ENCODE measurements around the gene LAPTM5. TPM values are rescaled to one million over a fixed set of nuclear protein-coding genes. Genes with fewer than 3 reads are reported as not detected.
A peak's percentile ranks its signal among the peaks of the same experiment; 100 is the strongest.

The LAPTM5 gene
- total RNA-seq, 4 donors from 2014 or later, result 21.1 to 67.8 (median 43.1) TPM

DNA sequence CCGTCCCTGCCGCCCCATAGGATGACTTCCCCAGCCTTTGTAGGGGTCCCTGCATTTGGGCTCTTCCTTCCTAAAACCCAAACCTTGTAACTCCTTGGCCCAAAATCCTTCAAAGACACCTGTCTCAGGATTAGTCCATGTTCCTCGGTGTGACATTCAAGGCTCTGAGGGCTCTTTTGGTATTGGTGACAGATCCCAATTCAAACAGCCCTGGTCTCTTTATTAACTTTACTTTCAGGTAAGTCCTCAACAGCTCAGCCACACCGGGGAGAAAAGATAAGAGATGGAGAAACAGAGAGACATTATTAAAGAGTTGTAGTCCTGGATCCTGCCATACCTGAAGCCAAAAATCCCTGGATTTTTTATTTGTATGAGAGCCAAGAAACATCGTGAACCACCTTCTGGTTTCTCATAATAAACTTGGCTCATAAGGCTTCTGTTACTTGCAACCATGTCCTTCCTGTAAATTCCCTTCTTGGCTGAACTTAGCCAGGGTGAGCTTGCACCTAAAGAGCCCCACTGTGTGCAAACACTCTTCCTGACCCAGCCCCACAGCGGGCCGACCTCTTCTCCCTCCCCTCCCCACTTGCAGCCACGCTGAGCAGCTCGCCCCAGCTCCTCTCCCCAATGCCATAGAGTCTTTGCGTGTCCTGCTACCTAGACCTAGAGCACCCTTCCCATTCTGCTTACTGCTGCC, 26.3 kb downstream of the LAPTM5 start:
- Histone ChIP-seq H3K27ac (peak overlapping the region in 1 of 4 donors; percentile 78), H3K9me3 (no peaks in the 10 kb centered on the region), H3K4me1 (peaks cover 0 to 22% (median 17%) of the 10 kb centered on the region in 4 donors), H3K27me3 (no peaks in the 10 kb centered on the region), H3K4me3 (no peak overlapping the region), H3K36me3 (no peaks in the 10 kb centered on the region)
- no peak for DNase-seq (ENCODE audit: low spot score in 2 of 2)
- WGBS, 2 donors, result 82 to 86% methylated on average over 10 of the region's 10 CpGs
- TF ChIP-seq, protein P1, sequence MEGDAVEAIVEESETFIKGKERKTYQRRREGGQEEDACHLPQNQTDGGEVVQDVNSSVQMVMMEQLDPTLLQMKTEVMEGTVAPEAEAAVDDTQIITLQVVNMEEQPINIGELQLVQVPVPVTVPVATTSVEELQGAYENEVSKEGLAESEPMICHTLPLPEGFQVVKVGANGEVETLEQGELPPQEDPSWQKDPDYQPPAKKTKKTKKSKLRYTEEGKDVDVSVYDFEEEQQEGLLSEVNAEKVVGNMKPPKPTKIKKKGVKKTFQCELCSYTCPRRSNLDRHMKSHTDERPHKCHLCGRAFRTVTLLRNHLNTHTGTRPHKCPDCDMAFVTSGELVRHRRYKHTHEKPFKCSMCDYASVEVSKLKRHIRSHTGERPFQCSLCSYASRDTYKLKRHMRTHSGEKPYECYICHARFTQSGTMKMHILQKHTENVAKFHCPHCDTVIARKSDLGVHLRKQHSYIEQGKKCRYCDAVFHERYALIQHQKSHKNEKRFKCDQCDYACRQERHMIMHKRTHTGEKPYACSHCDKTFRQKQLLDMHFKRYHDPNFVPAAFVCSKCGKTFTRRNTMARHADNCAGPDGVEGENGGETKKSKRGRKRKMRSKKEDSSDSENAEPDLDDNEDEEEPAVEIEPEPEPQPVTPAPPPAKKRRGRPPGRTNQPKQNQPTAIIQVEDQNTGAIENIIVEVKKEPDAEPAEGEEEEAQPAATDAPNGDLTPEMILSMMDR (IDR thresholded peaks at IDR 0.05), result no peak
- TF ChIP-seq POLR2A (IDR thresholded peaks at IDR 0.05) (no peak), EP300 (IDR thresholded peaks at IDR 0.05) (no peak)

DNA sequence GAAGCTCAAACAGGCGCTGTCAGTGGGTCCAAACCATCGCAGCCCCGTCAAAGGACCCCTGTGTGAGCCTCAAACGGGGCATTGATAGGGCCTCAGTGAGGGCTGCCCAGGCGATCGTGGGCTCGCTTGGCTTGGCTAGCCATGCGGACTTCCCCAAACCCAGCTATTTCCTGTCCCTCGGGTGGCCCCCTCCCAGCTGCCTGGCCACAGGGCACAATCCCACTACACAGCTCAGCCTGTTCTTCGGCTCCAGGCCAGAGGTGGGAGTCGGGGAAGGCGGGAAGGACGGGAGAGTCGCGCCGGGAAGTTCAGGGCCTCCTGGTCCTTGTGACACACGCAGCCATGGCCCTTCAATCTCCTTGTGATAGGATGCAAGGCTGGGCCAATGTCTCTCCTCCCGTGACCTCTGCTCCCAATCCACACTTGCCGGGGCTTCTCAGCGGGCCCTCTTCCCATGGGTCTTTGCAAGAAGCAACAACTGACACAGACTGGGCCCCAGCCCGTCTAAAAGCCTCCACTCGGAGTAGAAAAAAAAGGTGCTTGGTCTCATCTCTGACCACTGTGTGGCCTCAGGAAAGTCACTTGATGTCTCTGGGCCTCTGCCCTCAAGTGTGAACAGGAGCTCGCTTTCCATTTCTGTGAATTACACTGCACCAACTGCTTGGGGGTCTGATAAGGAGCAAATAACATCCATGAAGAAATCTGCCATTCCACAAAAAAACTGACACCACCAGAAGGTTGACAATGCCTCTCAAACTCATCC, 27.0 kb downstream of the LAPTM5 start:
- H3K4me1 ChIP-seq, result peaks cover 0 to 22% (median 17%) of the 10 kb centered on the region in 4 donors
- TF ChIP-seq EP300 (IDR thresholded peaks at IDR 0.05), result no peak
- TF ChIP-seq, protein P1 (IDR thresholded peaks at IDR 0.05), result no peak
- TF ChIP-seq POLR2A (IDR thresholded peaks at IDR 0.05), result no peak
- no peak overlapping the region for H3K4me3 ChIP-seq
- H3K36me3 ChIP-seq, result peaks cover 0 to 3% (median 0%) of the 10 kb centered on the region in 3 donors
- H3K27ac ChIP-seq, result peak overlapping the region in 3 of 4 donors; percentile 34 to 78 (median 67)
- H3K9me3 ChIP-seq, result no peaks in the 10 kb centered on the region
- no peaks in the 10 kb centered on the region for H3K27me3 ChIP-seq
- 42 to 50% methylated on average over 20 to 23 of the region's 23 CpGs for WGBS, 2 donors
- DNase-seq (ENCODE audit: low spot score in 2 of 2), result no peak

DNA sequence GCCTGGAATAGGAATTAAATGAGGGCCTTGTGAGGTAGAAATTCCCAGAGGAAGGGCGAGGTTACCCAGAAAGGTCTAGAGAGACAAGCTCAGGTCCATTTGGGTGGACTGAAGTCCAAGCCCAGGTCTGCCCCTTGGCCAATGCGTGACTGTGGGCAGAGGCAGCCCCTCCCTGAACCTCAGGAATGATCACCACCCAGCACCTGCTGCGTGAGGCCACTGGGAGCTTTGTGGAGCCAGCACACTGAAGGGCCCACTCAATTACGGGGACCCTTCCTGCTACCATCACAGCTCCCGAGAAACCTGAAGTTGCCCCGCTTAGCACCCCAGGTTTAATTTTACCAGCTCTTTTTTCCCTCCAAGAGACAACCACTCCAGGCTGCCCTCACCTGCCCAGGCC, 27.7 kb downstream of the LAPTM5 start:
- 92% methylated on average over 6 of the region's 6 CpGs for WGBS, 2 donors
- H3K9me3 ChIP-seq, result no peaks in the 10 kb centered on the region

DNA sequence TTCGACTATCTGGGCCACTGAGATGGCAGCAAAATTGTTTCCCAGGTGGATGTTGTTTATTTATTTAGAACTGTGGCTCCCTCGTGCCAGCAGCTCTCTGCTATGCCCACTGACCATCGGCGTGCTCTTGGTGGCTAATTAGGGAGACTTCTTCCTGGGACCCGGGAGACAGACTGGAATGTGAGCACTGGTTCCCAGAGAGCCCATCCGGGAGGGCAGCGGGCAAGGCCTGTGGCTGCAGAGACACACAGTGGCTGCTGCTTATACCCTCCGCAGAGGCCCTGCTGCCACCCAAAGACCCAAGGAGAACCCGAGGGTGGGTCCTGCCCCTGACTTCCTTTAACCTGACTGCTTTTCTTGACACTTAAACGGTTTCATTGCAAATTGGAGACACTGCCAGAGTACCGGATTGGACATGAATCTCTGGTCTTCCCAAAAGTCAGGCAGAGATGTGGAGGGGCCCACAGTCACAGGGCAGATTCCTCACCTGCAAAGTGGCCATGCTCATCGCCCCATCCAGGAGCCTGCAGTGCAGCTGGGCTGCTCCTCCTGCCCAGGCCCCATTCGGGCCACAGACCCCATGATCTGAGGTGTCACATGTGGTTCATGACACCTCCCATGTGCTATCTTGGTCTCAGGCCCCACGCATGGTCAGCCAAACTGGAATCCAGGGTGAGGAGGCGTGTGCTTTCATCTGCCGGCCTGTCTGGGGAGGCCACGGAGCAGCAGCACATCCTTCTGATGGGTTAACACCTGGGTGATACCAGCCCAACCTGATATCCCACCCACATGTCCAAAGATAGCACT, 28.5 kb downstream of the LAPTM5 start:
- Histone ChIP-seq H3K27ac (no peak overlapping the region), H3K36me3 (peaks cover 0 to 16% (median 0%) of the 10 kb centered on the region in 3 donors)
- WGBS, 2 donors, result 72 to 81% methylated on average over 16 to 17 of the region's 17 CpGs

More for the DNA sequence above, 27.7 kb downstream of the LAPTM5 start:
- no peak for DNase-seq (ENCODE audit: low spot score in 2 of 2)
- Histone ChIP-seq H3K27me3 (no peaks in the 10 kb centered on the region), H3K36me3 (peaks cover 0 to 9% (median 0%) of the 10 kb centered on the region in 3 donors), H3K4me1 (peaks cover 0 to 22% (median 17%) of the 10 kb centered on the region in 4 donors), H3K4me3 (no peak overlapping the region), H3K27ac (peak overlapping the region in 3 of 4 donors; percentile 34 to 78 (median 67))
- TF ChIP-seq EP300 (IDR thresholded peaks at IDR 0.05) (no peak), POLR2A (IDR thresholded peaks at IDR 0.05) (no peak)
- TF ChIP-seq, protein P1 (IDR thresholded peaks at IDR 0.05), result no peak

DNA sequence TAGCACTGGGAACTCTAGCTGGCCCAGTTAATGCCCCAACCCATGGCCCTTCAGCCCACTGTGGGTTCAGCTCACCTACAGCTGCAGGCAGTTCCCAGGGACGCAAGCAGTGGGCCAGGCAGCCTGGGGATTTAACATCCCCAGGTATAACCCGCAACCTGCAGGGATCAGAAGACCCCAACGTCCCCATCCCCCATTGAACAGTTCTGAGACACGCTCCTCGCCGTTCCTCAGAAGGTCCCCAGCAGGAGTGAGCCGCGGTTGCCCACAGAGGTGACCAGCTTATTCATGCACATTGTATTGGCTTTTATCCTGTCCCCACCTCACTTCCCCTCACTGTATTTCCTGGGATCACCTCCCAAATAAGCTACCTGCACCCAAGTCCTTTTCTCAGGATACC, 29.2 kb downstream of the LAPTM5 start:
- peaks cover 0 to 22% (median 15%) of the 10 kb centered on the region in 4 donors for H3K4me1 ChIP-seq
- WGBS, 2 donors, result 75 to 80% methylated on average over 8 of the region's 8 CpGs
- H3K27me3 ChIP-seq, result no peaks in the 10 kb centered on the region
- H3K9me3 ChIP-seq, result no peaks in the 10 kb centered on the region
- no peak for TF ChIP-seq POLR2A (IDR thresholded peaks at IDR 0.05)
- TF ChIP-seq, protein P1 (IDR thresholded peaks at IDR 0.05), result no peak
- peaks cover 0 to 22% (median 0%) of the 10 kb centered on the region in 3 donors for H3K36me3 ChIP-seq
- no peak for DNase-seq (ENCODE audit: low spot score in 2 of 2)
- no peak overlapping the region for H3K4me3 ChIP-seq
- H3K27ac ChIP-seq, result no peak overlapping the region

More for the DNA sequence above, 28.5 kb downstream of the LAPTM5 start:
- no peak overlapping the region for H3K4me3 ChIP-seq
- H3K27me3 ChIP-seq, result no peaks in the 10 kb centered on the region
- H3K9me3 ChIP-seq, result no peaks in the 10 kb centered on the region
- DNase-seq (ENCODE audit: low spot score in 2 of 2), result no peak
- no peak for TF ChIP-seq POLR2A (IDR thresholded peaks at IDR 0.05)
- H3K4me1 ChIP-seq, result peaks cover 0 to 22% (median 17%) of the 10 kb centered on the region in 4 donors
